Mesodermal cell (in vitro differentiated cells): ENCODE measurements around the gene GSE1.
"Not testable (repeated sequence)": the region's sequence is repeated elsewhere in the genome, so short reads cannot be mapped to it uniquely, and the experiment has no call there.

Source experiments
- H3K27ac ChIP-seq: 2 replicates; pipeline ENCODE4 v1.7.0; 2013; ENCODE audit warnings: mild to moderate bottlenecking, low read depth, low read length, moderate library complexity; ENCODE audit not compliant: severe bottlenecking
- H3K36me3 ChIP-seq: 2 replicates; pipeline ENCODE4 v1.7.1; 2013; ENCODE audit warnings: mild to moderate bottlenecking, low read length, moderate library complexity; ENCODE audit not compliant: control insufficient read depth, insufficient read depth
- H3K4me1 ChIP-seq: one replicate; pipeline ENCODE4 v1.7.1; 2013; ENCODE audit warnings: mild to moderate bottlenecking, low read length; ENCODE audit not compliant: insufficient read depth, control insufficient read depth, poor library complexity, severe bottlenecking
- H3K4me3 ChIP-seq: 2 replicates; pipeline ENCODE4 v1.7.0; 2013; ENCODE audit warnings: low read length, control low read depth, mild to moderate bottlenecking; ENCODE audit not compliant: insufficient read depth, poor library complexity, severe bottlenecking; ENCODE audit errors: extremely low read depth
- H3K9me3 ChIP-seq: 2 replicates; pipeline ENCODE4 v1.7.1; 2013; ENCODE audit warnings: mild to moderate bottlenecking, low read length, moderate library complexity; ENCODE audit not compliant: control insufficient read depth
- WGBS, 2 experiments: methylation state at CpG; one replicate each; pipeline ENCODE4 v1.1.5; 2013; ENCODE audit warnings: missing lambda C conversion rate in 2 of 2; ENCODE audit not compliant: insufficient coverage in 2 of 2; 5-methylcytosine and 5-hydroxymethylcytosine counted together

GSE1 gene

GRCh38 chr16:85584819-85585282, 28.3 kb upstream of the GSE1 start:
- H3K27ac ChIP-seq: no peak overlapping the region
- peaks cover 56% of the 10 kb centered on the region for H3K4me1 ChIP-seq
- no peak overlapping the region for H3K4me3 ChIP-seq
- H3K9me3 ChIP-seq: peaks cover 3% of the 10 kb centered on the region
- 50 to 56% methylated on average over 17 of the region's 20 CpGs for WGBS, 2 experiments
- no peaks in the 10 kb centered on the region for H3K36me3 ChIP-seq

DNA sequence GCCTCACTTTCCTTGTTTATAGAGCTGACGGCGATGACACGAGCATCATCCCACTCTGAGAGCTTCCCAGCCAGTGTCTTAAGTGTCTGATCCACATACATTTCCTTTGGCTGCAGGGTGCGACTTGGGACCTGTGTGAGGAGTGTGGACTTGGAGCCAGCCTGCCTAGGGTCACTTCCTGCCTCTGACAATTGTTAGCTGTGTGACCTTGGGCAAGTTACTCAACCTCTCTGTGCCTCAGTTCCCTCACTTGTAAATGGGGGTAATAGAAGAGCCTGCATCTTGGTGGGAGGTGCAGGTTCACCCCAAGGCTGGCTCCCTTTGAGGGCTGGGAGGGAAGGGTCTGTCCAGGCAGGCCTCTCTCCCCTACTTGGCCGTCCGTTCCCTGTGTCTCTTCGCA, 27.4 kb upstream of the GSE1 start:
- 90 to 100% methylated on average over 4 to 6 of the region's 7 CpGs for WGBS, 2 experiments
- Histone ChIP-seq H3K36me3 (no peaks in the 10 kb centered on the region), H3K27ac (no peak overlapping the region), H3K4me3 (no peak overlapping the region), H3K9me3 (peaks cover 3% of the 10 kb centered on the region), H3K4me1 (peaks cover 49% of the 10 kb centered on the region)

DNA sequence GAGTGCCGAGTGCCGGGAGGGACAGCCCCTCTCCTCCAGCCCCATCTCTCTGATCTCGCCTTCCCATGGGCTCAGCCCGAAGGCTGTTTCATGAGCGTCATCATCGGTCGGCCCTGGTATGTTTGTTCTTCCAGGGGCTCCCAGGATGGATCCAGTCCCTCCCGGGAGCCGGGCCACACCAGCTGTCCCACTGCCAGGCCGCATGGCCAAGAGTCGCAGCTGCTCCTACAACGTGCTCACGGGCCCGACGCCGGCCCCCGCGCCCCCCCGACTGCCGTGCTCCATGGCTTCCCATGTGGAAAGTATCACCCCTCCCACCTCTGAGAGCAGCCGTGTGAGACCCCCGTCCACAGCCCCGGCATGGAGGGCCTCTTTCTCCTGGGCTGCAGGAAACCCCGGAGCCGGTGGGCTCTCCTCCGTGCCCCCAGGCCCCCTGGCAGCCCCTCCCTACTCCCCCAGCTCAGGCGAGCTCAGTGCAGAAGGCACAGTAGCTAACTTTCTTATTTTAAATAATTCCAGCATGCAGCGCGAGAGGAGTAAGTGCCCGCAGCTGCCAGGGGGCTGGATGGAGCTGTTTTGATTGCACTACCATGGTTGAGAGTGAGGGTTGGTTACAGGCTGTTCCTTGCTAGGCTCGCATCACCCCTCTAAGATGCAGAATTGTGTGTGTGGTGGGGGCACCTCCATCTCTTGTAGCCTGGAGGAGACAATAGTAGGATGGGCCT, 26.6 kb upstream of the GSE1 start:
- Histone ChIP-seq H3K27ac (no peak overlapping the region), H3K4me3 (no peak overlapping the region), H3K4me1 (peaks cover 49% of the 10 kb centered on the region), H3K36me3 (no peaks in the 10 kb centered on the region), H3K9me3 (no peaks in the 10 kb centered on the region)
- WGBS, 2 experiments: 47 to 59% methylated on average over 14 to 24 of the region's 31 CpGs

DNA sequence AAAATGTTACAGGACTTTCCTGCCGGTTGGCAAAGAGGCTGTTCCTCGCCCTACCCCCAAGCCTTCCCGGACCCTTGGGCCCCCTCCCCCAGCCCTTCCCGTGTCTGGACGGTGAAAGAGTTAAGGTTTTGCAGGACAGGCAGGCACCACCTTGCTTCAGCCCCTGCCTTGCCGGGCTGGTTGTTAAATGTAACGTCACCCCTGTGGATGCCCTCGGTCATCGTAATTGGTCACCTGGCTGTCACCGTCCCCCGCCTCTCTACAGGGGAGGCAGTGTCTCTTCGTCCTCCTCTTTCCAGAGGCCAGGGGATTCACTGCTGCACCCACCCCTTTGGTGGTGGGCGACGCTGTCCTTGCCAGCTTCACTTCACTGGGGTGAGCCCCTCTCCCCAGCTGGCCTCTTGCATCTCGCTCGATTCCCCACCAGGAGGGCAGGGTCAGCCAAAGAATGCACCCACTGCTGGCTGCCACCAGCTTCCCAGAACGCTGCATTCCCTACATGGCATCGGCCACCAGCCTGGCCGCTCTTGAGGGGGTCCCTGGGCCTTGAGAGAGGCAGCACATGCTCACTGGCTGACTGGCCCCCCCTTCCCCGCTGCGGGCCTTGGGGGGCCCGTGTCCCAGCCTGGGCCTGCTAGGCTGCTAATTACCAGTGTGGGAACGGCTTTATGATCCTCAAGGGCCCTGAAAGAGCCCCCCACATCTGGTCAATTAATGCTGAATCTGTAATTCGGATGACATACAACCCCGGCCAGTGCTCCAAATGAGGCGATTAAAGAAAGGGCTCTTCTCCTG, 25.2 kb upstream of the GSE1 start:
- no peak overlapping the region for H3K4me3 ChIP-seq
- WGBS, 2 experiments: 62 to 66% methylated on average over 22 to 23 of the region's 26 CpGs
- H3K4me1 ChIP-seq: peaks cover 39% of the 10 kb centered on the region
- H3K36me3 ChIP-seq: no peaks in the 10 kb centered on the region
- H3K9me3 ChIP-seq: no peaks in the 10 kb centered on the region
- no peak overlapping the region for H3K27ac ChIP-seq

- Histone ChIP-seq H3K36me3 (no peaks in the 10 kb centered on the region), H3K27ac (no peak overlapping the region), H3K9me3 (no peaks in the 10 kb centered on the region), H3K4me3 (no peak overlapping the region), H3K4me1 (peaks cover 38% of the 10 kb centered on the region)
- WGBS, 2 experiments: 83 to 87% methylated on average over 23 to 24 of the region's 27 CpGs
Observed at GRCh38 chr16:85588562-85589503, 24.3 kb upstream of the GSE1 start.

DNA sequence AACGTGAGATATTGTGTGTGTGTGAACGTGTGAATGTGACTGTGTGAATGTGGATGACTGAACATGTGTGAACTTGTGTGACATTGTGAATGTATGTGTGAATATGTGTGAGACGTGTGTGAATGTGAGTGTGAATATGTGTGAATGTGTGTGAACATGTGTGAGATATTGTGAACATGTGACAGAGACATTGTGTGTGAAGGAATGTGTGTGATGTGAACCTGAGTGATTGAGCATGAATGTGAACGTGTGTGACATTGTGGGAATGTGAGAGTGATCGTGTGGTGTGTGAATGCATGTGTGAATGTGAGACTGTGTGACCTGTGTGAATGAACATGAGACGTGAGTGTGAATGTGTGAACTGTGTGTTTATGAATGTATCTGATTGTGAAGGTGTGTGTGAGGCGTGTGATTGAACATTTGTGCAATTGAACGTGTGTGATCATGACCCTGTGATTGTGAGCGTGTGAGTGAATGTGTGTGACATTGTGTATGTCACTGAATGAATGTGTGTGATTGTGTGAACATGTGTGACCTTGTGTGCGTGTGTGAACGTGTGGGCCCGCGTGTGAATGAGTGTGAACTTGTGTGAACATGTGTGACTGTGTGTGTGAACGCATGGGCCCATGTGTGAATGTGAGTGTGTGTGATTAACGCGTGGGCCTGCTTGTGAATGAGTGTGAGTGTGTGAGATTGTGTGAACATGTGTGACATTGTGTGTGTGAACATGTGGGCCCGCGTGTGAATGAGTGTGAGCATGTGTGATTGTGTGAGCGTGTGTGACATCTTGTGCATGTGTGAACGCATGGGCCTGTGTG, 23.2 kb upstream of the GSE1 start:
- WGBS, 2 experiments: 97% methylated on average over 20 of the region's 20 CpGs
- Histone ChIP-seq H3K4me1 (peaks cover 30% of the 10 kb centered on the region), H3K9me3 (no peaks in the 10 kb centered on the region), H3K4me3 (no peak overlapping the region), H3K27ac (no peak overlapping the region), H3K36me3 (no peaks in the 10 kb centered on the region)

GRCh38 chr16:85590506-85590832, 22.7 kb upstream of the GSE1 start:
- WGBS, 2 experiments: 89 to 91% methylated on average over 9 to 12 of the region's 12 CpGs
- H3K27ac ChIP-seq: no peak overlapping the region
- no peaks in the 10 kb centered on the region for H3K36me3 ChIP-seq
- H3K4me3 ChIP-seq: no peak overlapping the region
- no peaks in the 10 kb centered on the region for H3K9me3 ChIP-seq
- H3K4me1 ChIP-seq: peaks cover 30% of the 10 kb centered on the region

DNA sequence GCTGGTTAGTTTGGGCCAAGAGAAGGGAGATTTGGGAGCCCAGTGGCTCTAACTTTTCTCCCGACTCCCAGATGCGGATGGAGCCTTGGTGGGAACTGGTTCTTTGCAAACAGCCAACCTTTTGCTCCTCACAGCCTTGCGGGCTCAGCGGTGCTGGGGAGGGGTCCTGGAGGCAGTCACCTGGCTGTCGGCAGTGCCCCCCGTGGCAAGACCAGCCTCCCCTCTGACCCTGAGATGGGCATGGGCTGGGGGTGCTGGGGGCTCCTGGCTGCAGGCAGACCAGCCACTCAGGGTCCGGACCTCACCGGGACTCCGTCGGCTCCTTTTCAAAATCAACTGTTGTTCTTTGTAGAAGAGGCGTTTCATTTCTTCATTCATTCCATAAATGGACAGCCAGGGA, 21.7 kb upstream of the GSE1 start:
- 90 to 96% methylated on average over 11 of the region's 11 CpGs for WGBS, 2 experiments
- H3K9me3 ChIP-seq: no peaks in the 10 kb centered on the region
- no peak overlapping the region for H3K27ac ChIP-seq

DNA sequence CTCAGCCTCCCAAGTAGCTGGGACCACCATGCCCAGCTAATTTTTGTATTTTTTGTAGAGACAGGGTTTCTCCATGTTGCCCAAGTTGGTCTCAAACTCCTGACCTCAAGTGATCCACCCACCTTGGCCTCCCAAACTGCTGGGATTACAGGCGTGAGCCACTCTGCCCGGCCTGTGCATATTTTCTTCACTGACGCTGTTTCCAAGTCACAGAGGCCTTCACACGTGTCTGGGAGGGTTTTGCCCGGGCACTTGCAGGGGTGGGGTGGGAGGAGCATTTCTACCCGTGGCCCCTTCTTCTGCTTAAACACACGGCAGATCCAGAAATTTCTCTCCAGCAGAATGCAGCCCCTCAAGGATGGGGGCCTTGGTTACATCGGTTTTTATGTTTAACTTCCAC, 20.8 kb upstream of the GSE1 start:
- 73 to 78% methylated on average over 6 to 8 of the region's 8 CpGs for WGBS, 2 experiments
- H3K4me1 ChIP-seq: peaks cover 20% of the 10 kb centered on the region
- not testable (repeated sequence) for H3K9me3 ChIP-seq, H3K36me3 ChIP-seq, H3K4me3 ChIP-seq, H3K27ac ChIP-seq

More for the DNA sequence above, 21.7 kb upstream of the GSE1 start:
- Histone ChIP-seq H3K4me3 (no peak overlapping the region), H3K4me1 (peaks cover 29% of the 10 kb centered on the region), H3K36me3 (no peaks in the 10 kb centered on the region)
